ENCODE results near the gene NUCKS1. TPM values are rescaled to one million over a fixed set of nuclear protein-coding genes. Genes with fewer than 3 reads are reported as not detected.
"Not testable (repeated sequence)": the region's sequence is repeated elsewhere in the genome, so short reads cannot be mapped to it uniquely, and the experiment has no call there.

NUCKS1 gene
- total RNA-seq, 1 experiment from 2014 or later, result 401 TPM

DNA sequence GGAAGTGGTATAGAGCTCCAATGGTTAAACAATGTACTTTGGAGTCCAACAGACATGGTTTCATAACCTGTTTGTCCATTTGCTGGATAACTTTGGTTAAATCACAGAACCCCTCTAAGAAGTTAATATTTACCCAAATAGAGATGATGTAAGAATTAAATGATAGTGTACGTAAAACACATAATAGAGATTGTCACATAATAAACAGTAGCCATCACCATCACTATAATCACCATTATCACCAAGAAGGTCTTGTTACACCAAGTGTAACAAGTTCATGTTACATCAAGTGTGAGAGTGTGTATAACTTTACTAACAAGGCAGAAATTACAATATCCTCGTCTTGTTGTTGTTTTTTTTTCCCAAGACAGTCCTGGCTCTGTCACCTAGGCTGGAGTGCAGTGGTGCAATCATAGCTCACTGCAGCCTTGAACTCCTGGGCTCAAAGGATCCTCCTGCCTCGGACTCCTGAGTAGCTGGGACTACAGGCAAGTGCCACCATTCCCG lies 23.3 kb downstream of the NUCKS1 start:
- ChIA-PET POLR2A (no interaction called here), CTCF (interaction anchor here (0.6 to 1.6 kb wide), 3 partner anchors 12 to 114 kb away, joined by 3 to 7 read pairs (median 4); no protein-coding TSS in a partner anchor)
- H3K27me3 Mint-ChIP-seq (ENCODE audit: low read depth), result no peaks in the 10 kb centered on the region
- peak overlapping the region; percentile 15; the same call in 1 of the 2 replicates for H3K27ac Mint-ChIP-seq
- ATAC-seq, result no peak
- no peaks in the 10 kb centered on the region for H3K9me3 Mint-ChIP-seq
- DNase-seq (ENCODE audit: low spot score), result no peak
- peaks cover 59% of the 10 kb centered on the region for H3K36me3 Mint-ChIP-seq
- H3K4me1 Mint-ChIP-seq, result no peaks in the 10 kb centered on the region
- no peak overlapping the region for H3K4me3 Mint-ChIP-seq
- TF ChIP-seq GABPB1 (CRISPR knock-in tag; IDR thresholded peaks at IDR 0.05) (peak; percentile 53), SMAD4 (CRISPR knock-in tag; IDR thresholded peaks at IDR 0.05) (no peak)

DNA sequence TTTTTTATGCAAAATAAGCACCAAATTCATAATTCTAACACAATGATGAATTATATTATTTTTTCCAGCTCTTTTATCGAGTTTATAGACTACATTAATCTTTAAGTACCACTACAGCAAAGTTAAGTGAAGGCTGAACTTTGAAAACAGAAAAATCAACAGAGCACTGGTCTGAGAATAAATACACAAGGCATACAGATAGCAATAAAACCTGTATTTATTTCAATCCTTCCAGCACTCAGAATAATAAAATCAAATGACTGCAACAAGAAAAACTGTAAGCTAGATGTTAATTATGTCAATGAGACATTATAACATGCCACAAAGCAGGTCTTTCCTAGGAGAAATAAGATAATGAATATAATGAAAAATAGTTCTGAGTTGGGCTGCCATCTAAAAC lies 24.5 kb downstream of the NUCKS1 start:
- ChIA-PET POLR2A (no interaction called here), CTCF (interaction anchor here (0.7 to 1.6 kb wide), 4 partner anchors 10 to 252 kb away, joined by 3 to 4 read pairs (median 4); no protein-coding TSS in a partner anchor)
- Mint-ChIP-seq H3K27me3 (ENCODE audit: low read depth) (no peaks in the 10 kb centered on the region), H3K4me1 (no peaks in the 10 kb centered on the region), H3K27ac (no peak overlapping the region), H3K4me3 (no peak overlapping the region), H3K36me3 (peaks cover 63% of the 10 kb centered on the region), H3K9me3 (no peaks in the 10 kb centered on the region)
- DNase-seq (ENCODE audit: low spot score) (no peak), ATAC-seq (no peak)
- TF ChIP-seq SOX15 (CRISPR knock-in tag; IDR thresholded peaks at IDR 0.05) (no peak), SMAD4 (CRISPR knock-in tag; IDR thresholded peaks at IDR 0.05) (no peak), HMGA2 (CRISPR knock-in tag; IDR thresholded peaks at IDR 0.05) (no peak), ZNF317 (CRISPR knock-in tag; IDR thresholded peaks at IDR 0.05; ENCODE audit: borderline replicate concordance, low read depth) (no peak), MYBL2 (CRISPR knock-in tag; IDR thresholded peaks at IDR 0.05) (no peak), ZNF423 (CRISPR knock-in tag; IDR thresholded peaks at IDR 0.05) (no peak), TEAD4 (CRISPR knock-in tag; IDR thresholded peaks at IDR 0.05) (no peak), ATF1 (CRISPR knock-in tag; IDR thresholded peaks at IDR 0.05) (no peak), GABPB1 (CRISPR knock-in tag; IDR thresholded peaks at IDR 0.05) (no peak)
- TF ChIP-seq, protein P1, sequence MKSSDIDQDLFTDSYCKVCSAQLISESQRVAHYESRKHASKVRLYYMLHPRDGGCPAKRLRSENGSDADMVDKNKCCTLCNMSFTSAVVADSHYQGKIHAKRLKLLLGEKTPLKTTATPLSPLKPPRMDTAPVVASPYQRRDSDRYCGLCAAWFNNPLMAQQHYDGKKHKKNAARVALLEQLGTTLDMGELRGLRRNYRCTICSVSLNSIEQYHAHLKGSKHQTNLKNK (CRISPR knock-in tag; IDR thresholded peaks at IDR 0.05), result no peak
- TF ChIP-seq, protein P2, sequence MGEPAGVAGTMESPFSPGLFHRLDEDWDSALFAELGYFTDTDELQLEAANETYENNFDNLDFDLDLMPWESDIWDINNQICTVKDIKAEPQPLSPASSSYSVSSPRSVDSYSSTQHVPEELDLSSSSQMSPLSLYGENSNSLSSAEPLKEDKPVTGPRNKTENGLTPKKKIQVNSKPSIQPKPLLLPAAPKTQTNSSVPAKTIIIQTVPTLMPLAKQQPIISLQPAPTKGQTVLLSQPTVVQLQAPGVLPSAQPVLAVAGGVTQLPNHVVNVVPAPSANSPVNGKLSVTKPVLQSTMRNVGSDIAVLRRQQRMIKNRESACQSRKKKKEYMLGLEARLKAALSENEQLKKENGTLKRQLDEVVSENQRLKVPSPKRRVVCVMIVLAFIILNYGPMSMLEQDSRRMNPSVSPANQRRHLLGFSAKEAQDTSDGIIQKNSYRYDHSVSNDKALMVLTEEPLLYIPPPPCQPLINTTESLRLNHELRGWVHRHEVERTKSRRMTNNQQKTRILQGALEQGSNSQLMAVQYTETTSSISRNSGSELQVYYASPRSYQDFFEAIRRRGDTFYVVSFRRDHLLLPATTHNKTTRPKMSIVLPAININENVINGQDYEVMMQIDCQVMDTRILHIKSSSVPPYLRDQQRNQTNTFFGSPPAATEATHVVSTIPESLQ (CRISPR knock-in tag; IDR thresholded peaks at IDR 0.05), result no peak
- TF ChIP-seq, protein P3, sequence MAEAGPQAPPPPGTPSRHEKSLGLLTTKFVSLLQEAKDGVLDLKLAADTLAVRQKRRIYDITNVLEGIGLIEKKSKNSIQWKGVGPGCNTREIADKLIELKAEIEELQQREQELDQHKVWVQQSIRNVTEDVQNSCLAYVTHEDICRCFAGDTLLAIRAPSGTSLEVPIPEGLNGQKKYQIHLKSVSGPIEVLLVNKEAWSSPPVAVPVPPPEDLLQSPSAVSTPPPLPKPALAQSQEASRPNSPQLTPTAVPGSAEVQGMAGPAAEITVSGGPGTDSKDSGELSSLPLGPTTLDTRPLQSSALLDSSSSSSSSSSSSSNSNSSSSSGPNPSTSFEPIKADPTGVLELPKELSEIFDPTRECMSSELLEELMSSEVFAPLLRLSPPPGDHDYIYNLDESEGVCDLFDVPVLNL (CRISPR knock-in tag; IDR thresholded peaks at IDR 0.05; ENCODE audit: borderline replicate concordance, low read depth), result no peak
- TF ChIP-seq, protein P4, sequence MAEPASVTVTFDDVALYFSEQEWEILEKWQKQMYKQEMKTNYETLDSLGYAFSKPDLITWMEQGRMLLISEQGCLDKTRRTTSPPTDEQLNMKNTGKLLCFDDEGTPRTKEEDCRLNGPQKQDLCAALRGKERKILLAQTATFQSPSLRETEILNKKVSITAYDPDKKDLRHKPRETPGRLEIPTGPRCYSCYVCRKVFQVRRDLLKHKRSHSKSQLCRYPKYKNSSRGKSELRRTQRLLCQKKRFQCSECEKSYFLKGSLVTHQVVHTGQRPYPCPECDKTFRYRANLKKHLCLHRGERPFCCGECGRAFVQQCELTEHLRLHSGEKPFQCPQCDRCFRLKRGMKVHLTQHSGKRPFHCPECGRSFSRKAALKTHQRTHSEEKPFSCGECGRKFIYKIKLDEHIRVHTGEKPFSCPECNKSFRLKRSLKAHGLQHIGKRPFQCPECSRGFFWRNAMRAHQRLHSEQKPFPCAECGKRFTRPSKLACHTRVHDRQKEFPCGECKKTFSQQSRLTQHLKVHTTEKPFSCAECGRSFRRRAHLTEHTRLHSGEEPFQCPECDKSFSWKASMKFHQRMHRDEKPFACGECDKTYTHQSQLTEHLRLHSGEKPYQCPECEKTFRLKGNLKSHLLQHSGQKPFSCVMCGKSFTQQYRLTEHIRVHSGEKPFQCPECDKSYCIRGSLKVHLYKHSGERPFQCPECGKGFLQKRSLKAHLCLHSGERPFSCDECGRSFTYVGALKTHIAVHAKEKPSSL (CRISPR knock-in tag; conservative IDR thresholded peaks at IDR 0.05), result no peak
- TF ChIP-seq, protein P5, sequence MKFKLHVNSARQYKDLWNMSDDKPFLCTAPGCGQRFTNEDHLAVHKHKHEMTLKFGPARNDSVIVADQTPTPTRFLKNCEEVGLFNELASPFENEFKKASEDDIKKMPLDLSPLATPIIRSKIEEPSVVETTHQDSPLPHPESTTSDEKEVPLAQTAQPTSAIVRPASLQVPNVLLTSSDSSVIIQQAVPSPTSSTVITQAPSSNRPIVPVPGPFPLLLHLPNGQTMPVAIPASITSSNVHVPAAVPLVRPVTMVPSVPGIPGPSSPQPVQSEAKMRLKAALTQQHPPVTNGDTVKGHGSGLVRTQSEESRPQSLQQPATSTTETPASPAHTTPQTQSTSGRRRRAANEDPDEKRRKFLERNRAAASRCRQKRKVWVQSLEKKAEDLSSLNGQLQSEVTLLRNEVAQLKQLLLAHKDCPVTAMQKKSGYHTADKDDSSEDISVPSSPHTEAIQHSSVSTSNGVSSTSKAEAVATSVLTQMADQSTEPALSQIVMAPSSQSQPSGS (CRISPR knock-in tag; IDR thresholded peaks at IDR 0.05; ENCODE audit: borderline replicate concordance, low read depth), result no peak
- TF ChIP-seq, protein P6, sequence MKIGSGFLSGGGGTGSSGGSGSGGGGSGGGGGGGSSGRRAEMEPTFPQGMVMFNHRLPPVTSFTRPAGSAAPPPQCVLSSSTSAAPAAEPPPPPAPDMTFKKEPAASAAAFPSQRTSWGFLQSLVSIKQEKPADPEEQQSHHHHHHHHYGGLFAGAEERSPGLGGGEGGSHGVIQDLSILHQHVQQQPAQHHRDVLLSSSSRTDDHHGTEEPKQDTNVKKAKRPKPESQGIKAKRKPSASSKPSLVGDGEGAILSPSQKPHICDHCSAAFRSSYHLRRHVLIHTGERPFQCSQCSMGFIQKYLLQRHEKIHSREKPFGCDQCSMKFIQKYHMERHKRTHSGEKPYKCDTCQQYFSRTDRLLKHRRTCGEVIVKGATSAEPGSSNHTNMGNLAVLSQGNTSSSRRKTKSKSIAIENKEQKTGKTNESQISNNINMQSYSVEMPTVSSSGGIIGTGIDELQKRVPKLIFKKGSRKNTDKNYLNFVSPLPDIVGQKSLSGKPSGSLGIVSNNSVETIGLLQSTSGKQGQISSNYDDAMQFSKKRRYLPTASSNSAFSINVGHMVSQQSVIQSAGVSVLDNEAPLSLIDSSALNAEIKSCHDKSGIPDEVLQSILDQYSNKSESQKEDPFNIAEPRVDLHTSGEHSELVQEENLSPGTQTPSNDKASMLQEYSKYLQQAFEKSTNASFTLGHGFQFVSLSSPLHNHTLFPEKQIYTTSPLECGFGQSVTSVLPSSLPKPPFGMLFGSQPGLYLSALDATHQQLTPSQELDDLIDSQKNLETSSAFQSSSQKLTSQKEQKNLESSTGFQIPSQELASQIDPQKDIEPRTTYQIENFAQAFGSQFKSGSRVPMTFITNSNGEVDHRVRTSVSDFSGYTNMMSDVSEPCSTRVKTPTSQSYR (CRISPR knock-in tag; IDR thresholded peaks at IDR 0.05), result no peak

DNA sequence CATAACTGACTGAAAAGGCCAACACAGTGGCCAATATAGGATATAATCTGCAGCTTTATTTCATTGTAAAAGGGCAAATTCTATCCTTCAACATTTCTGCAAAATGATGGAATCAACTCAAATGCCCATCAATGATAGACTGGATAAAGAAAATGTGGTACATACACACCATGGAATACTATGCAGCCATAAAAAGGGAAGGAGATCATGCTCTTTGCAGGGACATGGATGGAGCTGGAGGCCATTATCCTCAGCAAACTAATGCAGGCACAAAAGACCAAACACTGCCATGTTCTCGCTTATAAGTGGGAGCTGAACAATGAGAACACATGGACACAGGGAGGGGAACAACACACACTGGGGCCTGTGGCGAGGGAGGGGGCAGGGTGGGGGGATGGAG lies 29.2 kb downstream of the NUCKS1 start:
- not testable (repeated sequence) for ATAC-seq; DNase-seq (ENCODE audit: low spot score); H3K9me3 Mint-ChIP-seq; H3K27ac Mint-ChIP-seq; H3K27me3 Mint-ChIP-seq (ENCODE audit: low read depth); H3K4me3 Mint-ChIP-seq
- ChIA-PET POLR2A (interaction anchor here (0.7 kb wide), 1 partner anchor 128 kb away, joined by 4 read pairs; no protein-coding TSS in a partner anchor), CTCF (interaction anchor here (1.2 kb wide), 1 partner anchor 129 kb away, joined by 3 read pairs; no protein-coding TSS in a partner anchor)
- H3K36me3 Mint-ChIP-seq, result peaks cover 75% of the 10 kb centered on the region
- H3K4me1 Mint-ChIP-seq, result peaks cover 11% of the 10 kb centered on the region
